ENCODE results near the gene CAPZB.

Gene CAPZB

GRCh38 chr1:19368050-19368449 is 117.3 kb downstream of the CAPZB start:
- H3K4me3 ChIP-seq (replicated peaks; ENCODE audit: insufficient read depth, low read length): no peak overlapping the region
- TF ChIP-seq POLR2AphosphoS5 (IDR thresholded peaks at IDR 0.05; ENCODE audit: low read depth) (no peak), GABPA (IDR thresholded peaks at IDR 0.05; ENCODE audit: low read depth) (no peak), CTCF (IDR thresholded peaks at IDR 0.05; ENCODE audit: insufficient read depth, low read length) (no peak), SPI1 (IDR thresholded peaks at IDR 0.05; ENCODE audit: borderline replicate concordance, low read depth) (no peak), REST (IDR thresholded peaks at IDR 0.05; ENCODE audit: insufficient replicate concordance, low read depth) (no peak)
- DNase-seq (ENCODE audit: low read depth in 1 of 2, low spot score in 1 of 2): no peak

GRCh38 chr1:19367584-19368041 is 117.7 kb downstream of the CAPZB start:
- H3K27ac ChIP-seq (replicated peaks): no peak overlapping the region
- no peak overlapping the region for H3K4me3 ChIP-seq (replicated peaks; ENCODE audit: insufficient read depth, low read length)
- TF ChIP-seq GABPA (IDR thresholded peaks at IDR 0.05; ENCODE audit: low read depth) (no peak), POLR2AphosphoS5 (IDR thresholded peaks at IDR 0.05; ENCODE audit: low read depth) (no peak), REST (IDR thresholded peaks at IDR 0.05; ENCODE audit: insufficient replicate concordance, low read depth) (no peak), CTCF (IDR thresholded peaks at IDR 0.05; ENCODE audit: insufficient read depth, low read length) (no peak), SPI1 (IDR thresholded peaks at IDR 0.05; ENCODE audit: borderline replicate concordance, low read depth) (no peak)
- no peaks in the 10 kb centered on the region for H3K27me3 ChIP-seq (ENCODE audit: insufficient read depth, poor library complexity, severe bottlenecking)
- DNase-seq (ENCODE audit: low read depth in 1 of 2, low spot score in 1 of 2): no peak

More at GRCh38 chr1:19368050-19368449, 117.3 kb downstream of the CAPZB start:
- no peaks in the 10 kb centered on the region for H3K27me3 ChIP-seq (ENCODE audit: insufficient read depth, poor library complexity, severe bottlenecking)
- H3K27ac ChIP-seq (replicated peaks): no peak overlapping the region

- H3K27ac ChIP-seq (replicated peaks): no peak overlapping the region
- H3K27me3 ChIP-seq (ENCODE audit: insufficient read depth, poor library complexity, severe bottlenecking): no peaks in the 10 kb centered on the region
- no peak for DNase-seq (ENCODE audit: low read depth in 1 of 2, low spot score in 1 of 2)
- H3K4me3 ChIP-seq (replicated peaks; ENCODE audit: insufficient read depth, low read length): no peak overlapping the region
- no peak for TF ChIP-seq CTCF (IDR thresholded peaks at IDR 0.05; ENCODE audit: insufficient read depth, low read length)
- TF ChIP-seq GABPA (IDR thresholded peaks at IDR 0.05; ENCODE audit: low read depth): no peak
- no peak for TF ChIP-seq SPI1 (IDR thresholded peaks at IDR 0.05; ENCODE audit: borderline replicate concordance, low read depth)
- TF ChIP-seq REST (IDR thresholded peaks at IDR 0.05; ENCODE audit: insufficient replicate concordance, low read depth): no peak
- TF ChIP-seq POLR2AphosphoS5 (IDR thresholded peaks at IDR 0.05; ENCODE audit: low read depth): no peak
Observed at GRCh38 chr1:19366599-19367536, 118.5 kb downstream of the CAPZB start.
